Esophagus muscularis mucosa (tissue), 4 donors: Measurements from ENCODE around the gene PRKCB. TPM values are rescaled to one million over a fixed set of nuclear protein-coding genes. Genes with fewer than 3 reads are reported as not detected.

ENCODE experiments used
- DNase-seq: peaks from one replicate; pipeline ENCODE4 v3.0.0-alpha.2; 2017; ENCODE audit errors: extremely low spot score
- H3K27ac ChIP-seq, 4 donors: fragments of 200-600 bp; sonication (generic); replicated peaks in 1 of 4; 1 replicate in 3 of 4; 2 replicates in 1 of 4; pipeline ENCODE4 v1.5.1; 2016 to 2019; ENCODE audit warnings: mild to moderate bottlenecking in 1 of 4
- H3K27me3 ChIP-seq, 4 donors: fragments of 200-600 bp; sonication (generic); one replicate each; pipeline versions ENCODE4 v1.5.1 to v1.6.0; 2016 to 2019
- H3K36me3 ChIP-seq, 4 donors: fragments of 200-600 bp; sonication (generic); one replicate each; pipeline ENCODE4 v1.5.1; 2016 to 2019
- H3K4me1 ChIP-seq, 4 donors: fragments of 200-600 bp; sonication (generic); one replicate each; pipeline ENCODE4 v1.5.1; 2016 to 2019
- H3K4me3 ChIP-seq, 4 donors: fragments of 200-600 bp; sonication (generic); 1 replicate in 2 of 4; 2 replicates in 2 of 4; pipeline ENCODE4 v1.5.1; 2016 to 2019; ENCODE audit warnings: mild to moderate bottlenecking in 4 of 4, moderate library complexity in 1 of 4
- H3K9me3 ChIP-seq, 4 donors: fragments of 200-600 bp; sonication (generic); 1 replicate in 3 of 4; 2 replicates in 1 of 4; pipeline ENCODE4 v1.5.1; 2016 to 2019
- CTCF ChIP-seq, 3 experiments: fragments of 200-600 bp in 2 of 3; fragments of 450-650 bp in 1 of 3; sonication (generic) in 2 of 3; IDR thresholded peaks; one replicate each; pipeline ENCODE4 v1.5.1; 2017 to 2019; ENCODE audit warnings: antibody characterized with exemption in 3 of 3, mild to moderate bottlenecking in 2 of 3, moderate library complexity in 1 of 3
- EP300 ChIP-seq: sonication (generic); formaldehyde crosslinking; IDR thresholded peaks from one replicate; pipeline ENCODE4 v1.6.1; 2017; ENCODE audit warnings: antibody characterized with exemption
- POLR2A ChIP-seq: fragments of 450-650 bp; IDR thresholded peaks from one replicate; pipeline ENCODE4 v1.6.1; 2017; ENCODE audit warnings: antibody characterized with exemption, moderate library complexity, mild to moderate bottlenecking, low read depth
- POLR2AphosphoS5 ChIP-seq, 2 donors: sonication (generic); formaldehyde crosslinking; IDR thresholded peaks; one replicate each; pipeline ENCODE4 v1.6.1; 2017; ENCODE audit warnings: antibody characterized with exemption in 2 of 2
- WGBS: methylation state at CpG from one replicate; pipeline ENCODE4 v1.1.5; 2018; 5-methylcytosine and 5-hydroxymethylcytosine counted together
- intact Hi-C: fragments of 100-400 bp; cut with DNase I; formaldehyde crosslinking; loops from one replicate; pipeline ENCODE4 v1.15.1; 2023
- total RNA-seq, 4 donors: library from RNA; depleted of rRNA; stranded (reverse); fragments of >200 nt; gene quantifications; one replicate each; pipeline versions ENCODE4 v1.1.0 to v1.2.1, GENCODE V29; 2016

Gene PRKCB
- total RNA-seq, 4 donors from 2014 or later: 5.8 to 15.6 (median 9.7) TPM

- no peak for DNase-seq
- intact Hi-C loops: no loop called here
- Histone ChIP-seq H3K27me3 (no peaks in the 10 kb centered on the region), H3K27ac (no peak overlapping the region), H3K9me3 (peaks cover 0 to 3% (median 0%) of the 10 kb centered on the region in 4 donors), H3K4me3 (no peak overlapping the region), H3K4me1 (no peaks in the 10 kb centered on the region), H3K36me3 (no peaks in the 10 kb centered on the region)
- 75% methylated on average over 3 of the region's 3 CpGs for WGBS
- TF ChIP-seq POLR2A: no peak
- TF ChIP-seq EP300: no peak
- TF ChIP-seq POLR2AphosphoS5 (IDR thresholded peaks at IDR 0.05): no peak
- no peak for TF ChIP-seq CTCF (IDR thresholded peaks at IDR 0.05)
Observed at GRCh38 chr16:23847948-23848347, 12.2 kb downstream of the PRKCB start.

GRCh38 chr16:23848958-23849357, 13.2 kb downstream of the PRKCB start:
- Histone ChIP-seq H3K4me3 (no peak overlapping the region), H3K27ac (no peak overlapping the region), H3K27me3 (no peaks in the 10 kb centered on the region), H3K9me3 (peaks cover 0 to 3% (median 0%) of the 10 kb centered on the region in 4 donors), H3K4me1 (no peaks in the 10 kb centered on the region), H3K36me3 (no peaks in the 10 kb centered on the region)
- TF ChIP-seq POLR2A: no peak
- no peak for TF ChIP-seq EP300
- no peak for TF ChIP-seq POLR2AphosphoS5 (IDR thresholded peaks at IDR 0.05)
- TF ChIP-seq CTCF (IDR thresholded peaks at IDR 0.05): no peak
- no peak for DNase-seq
- WGBS: 78% methylated on average over 8 of the region's 9 CpGs
- intact Hi-C loops: no loop called here

GRCh38 chr16:23852794-23853562, 17.2 kb downstream of the PRKCB start:
- WGBS: 55% methylated on average over 5 of the region's 5 CpGs
- peaks cover 0 to 3% (median 0%) of the 10 kb centered on the region in 4 donors for H3K9me3 ChIP-seq
- intact Hi-C loops: no loop called here
- H3K27me3 ChIP-seq: no peaks in the 10 kb centered on the region
- no peak overlapping the region for H3K4me3 ChIP-seq
- H3K27ac ChIP-seq: no peak overlapping the region
- no peak for TF ChIP-seq POLR2AphosphoS5 (IDR thresholded peaks at IDR 0.05)
- TF ChIP-seq EP300: no peak
- TF ChIP-seq POLR2A: no peak
- no peak for TF ChIP-seq CTCF (IDR thresholded peaks at IDR 0.05)
- H3K36me3 ChIP-seq: no peaks in the 10 kb centered on the region
- no peak for DNase-seq
- peaks cover 0 to 5% (median 2%) of the 10 kb centered on the region in 4 donors for H3K4me1 ChIP-seq

GRCh38 chr16:23855010-23855409, 19.2 kb downstream of the PRKCB start:
- Histone ChIP-seq H3K27ac (no peak overlapping the region), H3K4me3 (no peak overlapping the region), H3K4me1 (peaks cover 0 to 11% (median 2%) of the 10 kb centered on the region in 4 donors), H3K9me3 (peaks cover 0 to 3% (median 0%) of the 10 kb centered on the region in 4 donors), H3K27me3 (no peaks in the 10 kb centered on the region), H3K36me3 (no peaks in the 10 kb centered on the region)
- TF ChIP-seq EP300 (no peak), POLR2A (no peak), CTCF (IDR thresholded peaks at IDR 0.05) (no peak), POLR2AphosphoS5 (IDR thresholded peaks at IDR 0.05) (no peak)
- intact Hi-C loops: no loop called here
- no peak for DNase-seq
- WGBS: 80% methylated on average over 5 of the region's 5 CpGs
